HepG2 (cell line): Measurements from ENCODE around the gene ACSF3. TPM values are rescaled to one million over a fixed set of nuclear protein-coding genes. Genes with fewer than 3 reads are reported as not detected.
A peak's percentile ranks its signal among the peaks of the same experiment; 100 is the strongest.

Source experiments
- ATAC-seq: fragments of 200-7000 bp; cut with Tn5 transposase; 3 replicates; pipeline ENCODE4 v1.9.1; 2020; ENCODE audit warnings: mild to moderate bottlenecking, moderate library complexity
- BruUV-seq: library from RNA; stranded (reverse); fragments of 400-500 nt; replicated peaks from 2 replicates; lab custom pipeline; 2021; lab: Mats Ljungman, UMichigan
- CTCF ChIA-PET: fragments of 300-600 bp; formaldehyde crosslinking; extraction: SDS; loops from one replicate; lab custom pipeline; 2021; ENCODE audit warnings: low total read pairs, inconsistent platforms, low intra/inter-chr PET ratio; lab: Yijun Ruan, JAX
- POLR2A ChIA-PET: fragments of 350-600 bp; sonication (Branson Sonifier 250); formaldehyde crosslinking; loops from one replicate; lab custom pipeline; 2020; ENCODE audit warnings: antibody characterized with exemption, inconsistent platforms; lab: Yijun Ruan, JAX
- DNase-seq: peaks from one replicate; pipeline ENCODE4 v3.0.0-alpha.2; 2015; ENCODE audit warnings: low spot score
- FAIRE-seq: peaks from 3 replicates; lab custom pipeline; 2011; peaks lifted over from hg19 to GRCh38; lab: Jason Lieb, UNC
- H2AFZ ChIP-seq: one replicate; pipeline ENCODE4 v1.6.1; 2011; ENCODE audit warnings: low read length, inconsistent platforms
- H3K27ac ChIP-seq: fragments of 300-600 bp; 3 replicates; pipeline ENCODE4 v1.8.0; 2011; ENCODE audit warnings: mixed run types, mild to moderate bottlenecking, mixed read lengths, low read length, inconsistent platforms; ENCODE audit not compliant: insufficient read depth; ENCODE audit errors: extremely low read length
- H3K27me3 ChIP-seq, 2 experiments: fragments of 200-600 bp in 1 of 2; 2 replicates in 1 of 2; 3 replicates in 1 of 2; pipeline versions ENCODE4 v1.6.0 to v1.8.0; 2011; ENCODE audit warnings: low read length in 2 of 2, mild to moderate bottlenecking in 2 of 2, moderate library complexity in 2 of 2, inconsistent platforms in 1 of 2; ENCODE audit not compliant: insufficient read depth in 2 of 2, control insufficient read depth in 1 of 2
- H3K36me3 ChIP-seq, 2 experiments: fragments of 200-600 bp in 1 of 2; replicated peaks in 1 of 2; 2 replicates in 1 of 2; 3 replicates in 1 of 2; pipeline versions ENCODE4 v1.5.1 to v1.8.0; 2011; ENCODE audit warnings: low read length in 2 of 2, inconsistent platforms in 1 of 2; ENCODE audit not compliant: insufficient read depth in 2 of 2, control insufficient read depth in 1 of 2
- H3K4me1 ChIP-seq: 2 replicates; pipeline ENCODE4 v1.5.1; 2012; ENCODE audit warnings: low read length, inconsistent platforms; ENCODE audit not compliant: insufficient read depth
- H3K4me2 ChIP-seq: 2 replicates; pipeline ENCODE4 v1.6.0; 2011; ENCODE audit warnings: low read depth, low read length, inconsistent platforms
- H3K4me3 ChIP-seq, 3 experiments: fragments of 200-600 bp in 1 of 3; sonication (generic), shearing (Covaris generic) in 1 of 3; replicated peaks in 1 of 3; 2 replicates each; pipeline ENCODE4 v1.5.1; 2011 to 2016; ENCODE audit warnings: low read length in 3 of 3, inconsistent platforms in 2 of 3, low read depth in 2 of 3, mild to moderate bottlenecking in 2 of 3, control low read depth in 1 of 3, mixed read lengths in 1 of 3; ENCODE audit not compliant: insufficient read depth in 1 of 3
- H3K79me2 ChIP-seq: one replicate; pipeline ENCODE4 v1.6.1; 2011; ENCODE audit warnings: low read length, inconsistent platforms; ENCODE audit not compliant: insufficient read depth
- H3K9ac ChIP-seq: 2 replicates; pipeline ENCODE4 v1.6.0; 2011; ENCODE audit warnings: mild to moderate bottlenecking, low read depth, low read length, inconsistent platforms; ENCODE audit not compliant: insufficient read depth
- H3K9me3 ChIP-seq: 2 replicates; pipeline ENCODE4 v1.5.1; 2012; ENCODE audit warnings: mild to moderate bottlenecking, low read length
- H4K20me1 ChIP-seq: 2 replicates; pipeline ENCODE4 v1.6.0; 2011; ENCODE audit warnings: inconsistent platforms, mild to moderate bottlenecking, low read length, moderate library complexity; ENCODE audit not compliant: insufficient read depth
- AGO2 ChIP-seq: fragments of 200-400 bp; formaldehyde crosslinking; optimal IDR thresholded peaks from 2 replicates; pipeline ENCODE3; 2017; ENCODE audit warnings: mild to moderate bottlenecking, low read depth, low read length, moderate library complexity
- JUNB ChIP-seq: sonication (generic); formaldehyde crosslinking; IDR thresholded peaks from 2 replicates; pipeline ENCODE4 v1.8.0; 2022; ENCODE audit warnings: missing genetic modification reagents, mild to moderate bottlenecking, borderline replicate concordance
- NRL ChIP-seq: sonication (generic); formaldehyde crosslinking; IDR thresholded peaks from 2 replicates; pipeline ENCODE4 v1.5.0; 2020; ENCODE audit warnings: missing genetic modification reagents, mild to moderate bottlenecking, moderate library complexity, borderline replicate concordance
- WGBS: methylation state at CpG from one replicate; pipeline ENCODE4 v1.1.6; 2017; ENCODE audit warnings: low lambda C conversion rate; 5-methylcytosine and 5-hydroxymethylcytosine counted together
- in situ Hi-C: cut with HindIII; loops from 2 replicates; pipeline ENCODE4 v1.10.0; 2017; ENCODE audit warnings: low pct_unique_long_range_greater_than_20kb; ENCODE audit not compliant: extremely low pct_ligation_motif_present
- intact Hi-C: fragments of 100-400 bp; cut with micrococcal nuclease; formaldehyde crosslinking; loops from one replicate; pipeline ENCODE4 v1.10.0; 2022; ENCODE audit not compliant: unreplicated experiment
- polyA plus RNA-seq, 8 experiments: library from polyadenylated mRNA; depleted of rRNA in 3 of 8; stranded (reverse) in 7 of 8; unstranded in 1 of 8; fragments of >200 nt; fragmentation: Illumina TruSeq in 4 of 8; extraction: Trizol in 4 of 8; gene quantifications; 2 replicates each; pipeline versions ENCODE4 v1.2.1 to v1.2.3, GENCODE V29; 2011 to 2016; ENCODE audit warnings: low read depth in 4 of 8, missing spikeins in 1 of 8, mixed read lengths in 1 of 8; ENCODE audit not compliant: insufficient read depth in 1 of 8
- total RNA-seq, 5 experiments: library from RNA; depleted of rRNA; stranded (reverse); fragments of >200 nt; fragmentation: Illumina TruSeq; extraction: Trizol; gene quantifications; 2 replicates each; pipeline ENCODE4 v1.2.3, GENCODE V29; 2016; ENCODE audit warnings: low read depth in 1 of 5
- TF ChIP-seq, protein P1 (sequence below): IDR thresholded peaks from 2 replicates; pipeline ENCODE4 v1.6.1; 2016; ENCODE audit warnings: missing genetic modification reagents, missing compliant biosample characterization
- TF ChIP-seq, protein P2 (sequence below): sonication (generic); formaldehyde crosslinking; IDR thresholded peaks from 2 replicates; pipeline ENCODE4 v1.8.0; 2022; ENCODE audit warnings: mild to moderate bottlenecking, missing genetic modification reagents, borderline replicate concordance

The ACSF3 gene
- total and polyA plus RNA-seq, 2 of the 13 experiments (the other 11 are each of a cell fraction or from before 2014, with no cell fraction given): 14.9 to 30.6 TPM

- CTCF ChIA-PET: no interaction called here
- H3K36me3 ChIP-seq: peaks cover 18 to 32% of the 10 kb centered on the region in 2 experiments; a peak in 4 of 5 replicates
- intact Hi-C loops: no loop called here
- POLR2A ChIA-PET: no interaction called here
- no peak overlapping the region for H3K9ac ChIP-seq
- H2AFZ ChIP-seq: no peak overlapping the region
- no peak overlapping the region for H3K4me3 ChIP-seq
- FAIRE-seq (no peak), DNase-seq (no peak), ATAC-seq (no peak)
- H3K27ac ChIP-seq: no peak overlapping the region
- H4K20me1 ChIP-seq: no peaks in the 10 kb centered on the region
- H3K79me2 ChIP-seq: no peaks in the 10 kb centered on the region
- BruUV-seq: no TSS peak
- in situ Hi-C loops: no loop called here
- TF ChIP-seq, protein P1, sequence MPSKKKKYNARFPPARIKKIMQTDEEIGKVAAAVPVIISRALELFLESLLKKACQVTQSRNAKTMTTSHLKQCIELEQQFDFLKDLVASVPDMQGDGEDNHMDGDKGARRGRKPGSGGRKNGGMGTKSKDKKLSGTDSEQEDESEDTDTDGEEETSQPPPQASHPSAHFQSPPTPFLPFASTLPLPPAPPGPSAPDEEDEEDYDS: no peak
- TF ChIP-seq AGO2: peak; percentile 17
- TF ChIP-seq JUNB (CRISPR knock-in tag): no peak
- TF ChIP-seq NRL (CRISPR knock-in tag): 0 out of 2 replicates have a peak, but pooled peaks have one; percentile 26
- TF ChIP-seq, protein P2, sequence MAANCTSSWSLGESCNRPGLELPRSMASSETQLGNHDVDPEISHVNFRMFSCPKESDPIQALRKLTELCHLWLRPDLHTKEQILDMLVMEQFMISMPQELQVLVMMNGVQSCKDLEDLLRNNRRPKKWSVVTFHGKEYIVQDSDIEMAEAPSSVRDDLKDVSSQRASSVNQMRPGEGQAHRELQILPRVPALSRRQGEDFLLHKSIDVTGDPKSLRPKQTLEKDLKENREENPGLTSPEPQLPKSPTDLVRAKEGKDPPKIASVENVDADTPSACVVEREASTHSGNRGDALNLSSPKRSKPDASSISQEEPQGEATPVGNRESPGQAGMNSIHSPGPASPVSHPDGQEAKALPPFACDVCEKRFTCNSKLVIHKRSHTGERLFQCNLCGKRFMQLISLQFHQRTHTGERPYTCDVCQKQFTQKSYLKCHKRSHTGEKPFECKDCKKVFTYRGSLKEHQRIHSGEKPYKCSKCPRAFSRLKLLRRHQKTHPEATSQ (CRISPR knock-in tag): no peak
- WGBS: 96% methylated on average over 30 of the region's 31 CpGs
- H3K27me3 ChIP-seq: no peaks in the 10 kb centered on the region
- H3K9me3 ChIP-seq: no peaks in the 10 kb centered on the region
- H3K4me2 ChIP-seq: no peak overlapping the region
- H3K4me1 ChIP-seq: no peaks in the 10 kb centered on the region
Measured at GRCh38 chr16:89140981-89141883, 47.6 kb downstream of the ACSF3 start.
